Neural cell (in vitro differentiated cells): Measurements from ENCODE around the gene CRK.

Experiments used
- EP300 ChIP-seq: fragments of 450-650 bp; conservative IDR thresholded peaks from 2 replicates; pipeline ENCODE4 v1.6.1; 2014; ENCODE audit warnings: antibody characterized with exemption, mild to moderate bottlenecking, moderate library complexity; ENCODE audit not compliant: poor library complexity, severe bottlenecking
- MXI1 ChIP-seq: fragments of 450-650 bp; conservative IDR thresholded peaks from 2 replicates; pipeline ENCODE4 v1.6.1; 2014; ENCODE audit warnings: antibody characterized with exemption, mild to moderate bottlenecking; ENCODE audit not compliant: poor library complexity, severe bottlenecking
- POLR2AphosphoS5 ChIP-seq: IDR thresholded peaks from 2 replicates; pipeline ENCODE4 v1.6.1; 2012
- TF ChIP-seq, protein P1 (sequence below): fragments of 450-650 bp; IDR thresholded peaks from 2 replicates; pipeline ENCODE4 v1.5.1; 2014; ENCODE audit warnings: antibody characterized with exemption, mild to moderate bottlenecking, moderate library complexity; ENCODE audit not compliant: poor library complexity, severe bottlenecking

DNA sequence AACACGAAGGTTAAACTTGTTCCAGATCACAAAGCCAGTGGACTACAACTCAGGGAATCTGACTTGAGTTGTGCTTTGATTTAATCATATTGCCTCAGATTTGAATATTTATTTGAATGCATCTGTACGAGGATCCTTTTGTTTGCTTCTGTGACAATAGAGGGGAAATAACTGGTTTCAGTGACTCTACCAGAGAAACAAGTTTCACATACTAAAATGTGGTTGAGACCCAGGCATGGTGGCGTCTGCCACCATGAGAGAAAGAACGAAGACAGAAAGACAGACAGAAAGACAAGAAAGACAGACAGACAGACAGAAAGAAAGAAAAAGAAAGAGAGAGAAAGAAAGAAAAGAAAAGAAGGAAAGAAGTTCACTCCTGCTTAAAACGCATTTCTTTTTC is 80.0 kb downstream of the CRK start:
- no peak for TF ChIP-seq MXI1
- TF ChIP-seq, protein P1, sequence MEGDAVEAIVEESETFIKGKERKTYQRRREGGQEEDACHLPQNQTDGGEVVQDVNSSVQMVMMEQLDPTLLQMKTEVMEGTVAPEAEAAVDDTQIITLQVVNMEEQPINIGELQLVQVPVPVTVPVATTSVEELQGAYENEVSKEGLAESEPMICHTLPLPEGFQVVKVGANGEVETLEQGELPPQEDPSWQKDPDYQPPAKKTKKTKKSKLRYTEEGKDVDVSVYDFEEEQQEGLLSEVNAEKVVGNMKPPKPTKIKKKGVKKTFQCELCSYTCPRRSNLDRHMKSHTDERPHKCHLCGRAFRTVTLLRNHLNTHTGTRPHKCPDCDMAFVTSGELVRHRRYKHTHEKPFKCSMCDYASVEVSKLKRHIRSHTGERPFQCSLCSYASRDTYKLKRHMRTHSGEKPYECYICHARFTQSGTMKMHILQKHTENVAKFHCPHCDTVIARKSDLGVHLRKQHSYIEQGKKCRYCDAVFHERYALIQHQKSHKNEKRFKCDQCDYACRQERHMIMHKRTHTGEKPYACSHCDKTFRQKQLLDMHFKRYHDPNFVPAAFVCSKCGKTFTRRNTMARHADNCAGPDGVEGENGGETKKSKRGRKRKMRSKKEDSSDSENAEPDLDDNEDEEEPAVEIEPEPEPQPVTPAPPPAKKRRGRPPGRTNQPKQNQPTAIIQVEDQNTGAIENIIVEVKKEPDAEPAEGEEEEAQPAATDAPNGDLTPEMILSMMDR, result no peak
- no peak for TF ChIP-seq EP300
- TF ChIP-seq POLR2AphosphoS5, result no peak
